ENCODE results near the gene PCDHGB4.

DNA sequence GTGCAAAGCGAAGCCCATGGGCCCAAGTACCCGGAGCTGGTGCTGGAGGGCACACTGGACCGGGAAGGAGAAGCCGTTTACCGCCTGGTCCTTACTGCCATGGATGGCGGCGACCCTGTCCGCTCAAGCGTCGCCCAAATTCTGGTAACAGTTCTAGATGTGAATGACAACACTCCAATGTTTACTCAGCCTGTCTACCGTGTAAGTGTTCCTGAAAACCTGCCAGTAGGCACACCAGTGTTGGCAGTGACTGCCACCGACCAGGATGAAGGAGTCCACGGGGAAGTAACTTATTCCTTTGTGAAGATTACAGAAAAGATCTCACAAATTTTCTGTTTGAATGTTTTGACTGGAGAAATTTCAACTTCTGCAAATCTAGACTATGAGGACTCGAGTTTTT, 12.9 kb upstream of the PCDHGB4 start:
- TF ChIP-seq, protein P1, sequence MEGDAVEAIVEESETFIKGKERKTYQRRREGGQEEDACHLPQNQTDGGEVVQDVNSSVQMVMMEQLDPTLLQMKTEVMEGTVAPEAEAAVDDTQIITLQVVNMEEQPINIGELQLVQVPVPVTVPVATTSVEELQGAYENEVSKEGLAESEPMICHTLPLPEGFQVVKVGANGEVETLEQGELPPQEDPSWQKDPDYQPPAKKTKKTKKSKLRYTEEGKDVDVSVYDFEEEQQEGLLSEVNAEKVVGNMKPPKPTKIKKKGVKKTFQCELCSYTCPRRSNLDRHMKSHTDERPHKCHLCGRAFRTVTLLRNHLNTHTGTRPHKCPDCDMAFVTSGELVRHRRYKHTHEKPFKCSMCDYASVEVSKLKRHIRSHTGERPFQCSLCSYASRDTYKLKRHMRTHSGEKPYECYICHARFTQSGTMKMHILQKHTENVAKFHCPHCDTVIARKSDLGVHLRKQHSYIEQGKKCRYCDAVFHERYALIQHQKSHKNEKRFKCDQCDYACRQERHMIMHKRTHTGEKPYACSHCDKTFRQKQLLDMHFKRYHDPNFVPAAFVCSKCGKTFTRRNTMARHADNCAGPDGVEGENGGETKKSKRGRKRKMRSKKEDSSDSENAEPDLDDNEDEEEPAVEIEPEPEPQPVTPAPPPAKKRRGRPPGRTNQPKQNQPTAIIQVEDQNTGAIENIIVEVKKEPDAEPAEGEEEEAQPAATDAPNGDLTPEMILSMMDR (IDR thresholded peaks at IDR 0.05), result no peak
- no peak for TF ChIP-seq POLR2A (IDR thresholded peaks at IDR 0.05)

Data from thyroid gland (tissue), 4 donors.